HepG2 (cell line): ENCODE data around the gene TUBG1. TPM values are rescaled to one million over a fixed set of nuclear protein-coding genes. Genes with fewer than 3 reads are reported as not detected.
A peak's percentile ranks its signal among the peaks of the same experiment; 100 is the strongest.

ENCODE experiments used
- ATAC-seq: fragments of 200-7000 bp; cut with Tn5 transposase; 3 replicates; pipeline ENCODE4 v1.9.1; 2020; ENCODE audit warnings: mild to moderate bottlenecking, moderate library complexity
- BruUV-seq: library from RNA; stranded (reverse); fragments of 400-500 nt; replicated peaks from 2 replicates; lab custom pipeline; 2021; lab: Mats Ljungman, UMichigan
- CTCF ChIA-PET: fragments of 300-600 bp; formaldehyde crosslinking; extraction: SDS; loops from one replicate; lab custom pipeline; 2021; ENCODE audit warnings: low total read pairs, inconsistent platforms, low intra/inter-chr PET ratio; lab: Yijun Ruan, JAX
- POLR2A ChIA-PET: fragments of 350-600 bp; sonication (Branson Sonifier 250); formaldehyde crosslinking; loops from one replicate; lab custom pipeline; 2020; ENCODE audit warnings: antibody characterized with exemption, inconsistent platforms; lab: Yijun Ruan, JAX
- DNase-seq: peaks from one replicate; pipeline ENCODE4 v3.0.0-alpha.2; 2015; ENCODE audit warnings: low spot score
- FAIRE-seq: peaks from 3 replicates; lab custom pipeline; 2011; peaks lifted over from hg19 to GRCh38; lab: Jason Lieb, UNC
- H2AFZ ChIP-seq: one replicate; pipeline ENCODE4 v1.6.1; 2011; ENCODE audit warnings: low read length, inconsistent platforms
- H3K27ac ChIP-seq: fragments of 300-600 bp; 3 replicates; pipeline ENCODE4 v1.8.0; 2011; ENCODE audit warnings: mixed run types, mild to moderate bottlenecking, mixed read lengths, low read length, inconsistent platforms; ENCODE audit not compliant: insufficient read depth; ENCODE audit errors: extremely low read length
- H3K27me3 ChIP-seq, 2 experiments: fragments of 200-600 bp in 1 of 2; 2 replicates in 1 of 2; 3 replicates in 1 of 2; pipeline versions ENCODE4 v1.6.0 to v1.8.0; 2011; ENCODE audit warnings: low read length in 2 of 2, mild to moderate bottlenecking in 2 of 2, moderate library complexity in 2 of 2, inconsistent platforms in 1 of 2; ENCODE audit not compliant: insufficient read depth in 2 of 2, control insufficient read depth in 1 of 2
- H3K36me3 ChIP-seq, 2 experiments: fragments of 200-600 bp in 1 of 2; replicated peaks in 1 of 2; 2 replicates in 1 of 2; 3 replicates in 1 of 2; pipeline versions ENCODE4 v1.5.1 to v1.8.0; 2011; ENCODE audit warnings: low read length in 2 of 2, inconsistent platforms in 1 of 2; ENCODE audit not compliant: insufficient read depth in 2 of 2, control insufficient read depth in 1 of 2
- H3K4me1 ChIP-seq: 2 replicates; pipeline ENCODE4 v1.5.1; 2012; ENCODE audit warnings: low read length, inconsistent platforms; ENCODE audit not compliant: insufficient read depth
- H3K4me2 ChIP-seq: 2 replicates; pipeline ENCODE4 v1.6.0; 2011; ENCODE audit warnings: low read depth, low read length, inconsistent platforms
- H3K4me3 ChIP-seq, 3 experiments: fragments of 200-600 bp in 1 of 3; sonication (generic), shearing (Covaris generic) in 1 of 3; replicated peaks in 1 of 3; 2 replicates each; pipeline ENCODE4 v1.5.1; 2011 to 2016; ENCODE audit warnings: low read length in 3 of 3, inconsistent platforms in 2 of 3, low read depth in 2 of 3, mild to moderate bottlenecking in 2 of 3, control low read depth in 1 of 3, mixed read lengths in 1 of 3; ENCODE audit not compliant: insufficient read depth in 1 of 3
- H3K79me2 ChIP-seq: one replicate; pipeline ENCODE4 v1.6.1; 2011; ENCODE audit warnings: low read length, inconsistent platforms; ENCODE audit not compliant: insufficient read depth
- H3K9ac ChIP-seq: 2 replicates; pipeline ENCODE4 v1.6.0; 2011; ENCODE audit warnings: mild to moderate bottlenecking, low read depth, low read length, inconsistent platforms; ENCODE audit not compliant: insufficient read depth
- H3K9me3 ChIP-seq: 2 replicates; pipeline ENCODE4 v1.5.1; 2012; ENCODE audit warnings: mild to moderate bottlenecking, low read length
- H4K20me1 ChIP-seq: 2 replicates; pipeline ENCODE4 v1.6.0; 2011; ENCODE audit warnings: inconsistent platforms, mild to moderate bottlenecking, low read length, moderate library complexity; ENCODE audit not compliant: insufficient read depth
- HOXD1 ChIP-seq: sonication (generic); formaldehyde crosslinking; IDR thresholded peaks from 2 replicates; pipeline ENCODE4 v1.5.0; 2020; ENCODE audit warnings: missing genetic modification reagents
- MEIS2 ChIP-seq: sonication (generic); formaldehyde crosslinking; IDR thresholded peaks from 2 replicates; pipeline ENCODE4 v1.9.0; 2021; ENCODE audit warnings: mild to moderate bottlenecking, missing genetic modification reagents
- RFX3 ChIP-seq: IDR thresholded peaks from 2 replicates; pipeline ENCODE4 v1.6.1; 2016; ENCODE audit warnings: missing biosample characterization, missing genetic modification reagents
- ZBTB2 ChIP-seq: sonication (generic); formaldehyde crosslinking; IDR thresholded peaks from 2 replicates; pipeline ENCODE4 v1.8.0; 2022; ENCODE audit warnings: low read depth, missing genetic modification reagents
- ZNF484 ChIP-seq: sonication (generic); formaldehyde crosslinking; IDR thresholded peaks from 2 replicates; pipeline ENCODE4 v1.5.1; 2020; ENCODE audit warnings: mild to moderate bottlenecking, low read depth, missing genetic modification reagents, borderline replicate concordance
- ZNF839 ChIP-seq: sonication (generic); formaldehyde crosslinking; IDR thresholded peaks from 2 replicates; pipeline ENCODE4 v1.4.0; 2020; ENCODE audit warnings: missing genetic modification reagents, mild to moderate bottlenecking, borderline replicate concordance
- WGBS: methylation state at CpG from one replicate; pipeline ENCODE4 v1.1.6; 2017; ENCODE audit warnings: low lambda C conversion rate; 5-methylcytosine and 5-hydroxymethylcytosine counted together
- in situ Hi-C: cut with HindIII; loops from 2 replicates; pipeline ENCODE4 v1.10.0; 2017; ENCODE audit warnings: low pct_unique_long_range_greater_than_20kb; ENCODE audit not compliant: extremely low pct_ligation_motif_present
- intact Hi-C: fragments of 100-400 bp; cut with micrococcal nuclease; formaldehyde crosslinking; loops from one replicate; pipeline ENCODE4 v1.10.0; 2022; ENCODE audit not compliant: unreplicated experiment
- polyA plus RNA-seq, 8 experiments: library from polyadenylated mRNA; depleted of rRNA in 3 of 8; stranded (reverse) in 7 of 8; unstranded in 1 of 8; fragments of >200 nt; fragmentation: Illumina TruSeq in 4 of 8; extraction: Trizol in 4 of 8; gene quantifications; 2 replicates each; pipeline versions ENCODE4 v1.2.1 to v1.2.3, GENCODE V29; 2011 to 2016; ENCODE audit warnings: low read depth in 4 of 8, missing spikeins in 1 of 8, mixed read lengths in 1 of 8; ENCODE audit not compliant: insufficient read depth in 1 of 8
- total RNA-seq, 5 experiments: library from RNA; depleted of rRNA; stranded (reverse); fragments of >200 nt; fragmentation: Illumina TruSeq; extraction: Trizol; gene quantifications; 2 replicates each; pipeline ENCODE4 v1.2.3, GENCODE V29; 2016; ENCODE audit warnings: low read depth in 1 of 5
- TF ChIP-seq, protein P1 (sequence below): sonication (generic); IDR thresholded peaks from 2 replicates; pipeline ENCODE4 v1.6.1; 2016; ENCODE audit warnings: low read depth, borderline replicate concordance
- TF ChIP-seq, protein P2 (sequence below): sonication (generic); formaldehyde crosslinking; IDR thresholded peaks from 2 replicates; pipeline ENCODE4 v1.4.0; 2020; ENCODE audit warnings: missing genetic modification reagents

The TUBG1 gene
- total and polyA plus RNA-seq, 2 of the 13 experiments (the other 11 are each of a cell fraction or from before 2014, with no cell fraction given), result 74.1 to 137 TPM

DNA sequence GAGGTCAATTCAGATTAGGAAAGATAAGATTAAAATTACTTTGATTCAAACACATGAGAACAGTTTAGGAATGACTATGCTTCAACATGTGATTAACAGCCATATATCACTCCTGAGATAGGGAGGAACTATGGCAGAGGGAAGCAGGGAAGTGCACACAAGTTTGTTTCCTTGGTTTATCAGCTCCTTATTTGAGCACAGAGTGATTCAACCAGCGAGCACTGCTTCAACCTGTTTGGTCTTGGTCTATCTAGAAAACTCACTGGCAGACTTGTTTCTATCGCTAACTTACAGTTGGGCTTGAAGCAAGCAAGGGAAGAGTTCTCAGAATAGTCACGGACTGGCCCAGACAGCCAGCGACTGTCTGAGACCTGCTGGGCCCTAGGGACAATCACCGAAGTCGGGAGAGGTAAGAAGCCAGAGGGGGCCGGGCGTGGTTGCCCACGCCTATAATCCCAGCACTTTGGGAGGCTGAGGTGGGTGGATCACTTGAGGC lies 23.5 kb downstream of the TUBG1 start:
- H3K9ac ChIP-seq, result no peak overlapping the region
- peak; percentile 42 for ATAC-seq
- no peaks in the 10 kb centered on the region for H3K79me2 ChIP-seq
- TF ChIP-seq MEIS2 (CRISPR knock-in tag), result no peak
- H3K4me2 ChIP-seq, result no peak overlapping the region
- WGBS, result 60% methylated on average over 9 of the region's 9 CpGs
- H3K9me3 ChIP-seq, result no peaks in the 10 kb centered on the region
- in situ Hi-C loops, result no loop called here
- no peaks in the 10 kb centered on the region for H3K36me3 ChIP-seq
- intact Hi-C loops, result no loop called here
- FAIRE-seq, result no peak
- CTCF ChIA-PET, result no interaction called here
- peaks cover 2 to 4% of the 10 kb centered on the region in 2 experiments; a peak in 1 of 5 replicates for H3K27me3 ChIP-seq
- no peak overlapping the region for H3K27ac ChIP-seq
- H4K20me1 ChIP-seq, result no peaks in the 10 kb centered on the region
- no peak overlapping the region for H3K4me3 ChIP-seq
- POLR2A ChIA-PET, result interaction anchor here (1.1 to 1.7 kb wide), 2 partner anchors 14 to 23 kb away, joined by 3 to 8 read pairs; partner anchors contain the start of genes RETREG3 and TUBG1
- H2AFZ ChIP-seq, result peak overlapping the region; percentile 23
- H3K4me1 ChIP-seq, result peaks cover under 1% of the 10 kb centered on the region; the same call in 1 of the 2 replicates
- no TSS peak for BruUV-seq
- no peak for DNase-seq

GRCh38 chr17:42639525-42640113 lies 30.1 kb downstream of the TUBG1 start:
- ChIA-PET CTCF (no interaction called here), POLR2A (no interaction called here)
- Histone ChIP-seq H3K4me2 (no peak overlapping the region), H3K9me3 (no peaks in the 10 kb centered on the region), H3K9ac (no peak overlapping the region), H2AFZ (no peak overlapping the region), H3K27ac (no peak overlapping the region)
- no peak for FAIRE-seq
- in situ Hi-C loops, result no loop called here
- 41% methylated on average over 6 of the region's 7 CpGs for WGBS
- TF ChIP-seq, protein P1, sequence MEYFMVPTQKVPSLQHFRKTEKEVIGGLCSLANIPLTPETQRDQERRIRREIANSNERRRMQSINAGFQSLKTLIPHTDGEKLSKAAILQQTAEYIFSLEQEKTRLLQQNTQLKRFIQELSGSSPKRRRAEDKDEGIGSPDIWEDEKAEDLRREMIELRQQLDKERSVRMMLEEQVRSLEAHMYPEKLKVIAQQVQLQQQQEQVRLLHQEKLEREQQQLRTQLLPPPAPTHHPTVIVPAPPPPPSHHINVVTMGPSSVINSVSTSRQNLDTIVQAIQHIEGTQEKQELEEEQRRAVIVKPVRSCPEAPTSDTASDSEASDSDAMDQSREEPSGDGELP, result no peak
- TF ChIP-seq RFX3, result no peak
- no peak for TF ChIP-seq ZNF839 (CRISPR knock-in tag)
- TF ChIP-seq ZBTB2, result no peak
- no peak for TF ChIP-seq ZNF484 (CRISPR knock-in tag)
- TF ChIP-seq HOXD1 (CRISPR knock-in tag), result no peak
- TF ChIP-seq, protein P2, sequence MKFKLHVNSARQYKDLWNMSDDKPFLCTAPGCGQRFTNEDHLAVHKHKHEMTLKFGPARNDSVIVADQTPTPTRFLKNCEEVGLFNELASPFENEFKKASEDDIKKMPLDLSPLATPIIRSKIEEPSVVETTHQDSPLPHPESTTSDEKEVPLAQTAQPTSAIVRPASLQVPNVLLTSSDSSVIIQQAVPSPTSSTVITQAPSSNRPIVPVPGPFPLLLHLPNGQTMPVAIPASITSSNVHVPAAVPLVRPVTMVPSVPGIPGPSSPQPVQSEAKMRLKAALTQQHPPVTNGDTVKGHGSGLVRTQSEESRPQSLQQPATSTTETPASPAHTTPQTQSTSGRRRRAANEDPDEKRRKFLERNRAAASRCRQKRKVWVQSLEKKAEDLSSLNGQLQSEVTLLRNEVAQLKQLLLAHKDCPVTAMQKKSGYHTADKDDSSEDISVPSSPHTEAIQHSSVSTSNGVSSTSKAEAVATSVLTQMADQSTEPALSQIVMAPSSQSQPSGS, result no peak
- TF ChIP-seq, all 625 proteins: peak for 0
- no peak for ATAC-seq
- no peak for DNase-seq
- Histone ChIP-seq H4K20me1 (no peaks in the 10 kb centered on the region), H3K27me3 (peaks cover 2 to 10% of the 10 kb centered on the region in 2 experiments; a peak in 1 of 5 replicates), H3K36me3 (no peaks in the 10 kb centered on the region), H3K79me2 (no peaks in the 10 kb centered on the region), H3K4me3 (no peak overlapping the region), H3K4me1 (peaks cover 9% of the 10 kb centered on the region; the same call in 1 of the 2 replicates)
- intact Hi-C loops, result no loop called here
- no TSS peak for BruUV-seq
